GM12891 (cell line): ENCODE measurements around the gene COQ7.
A peak's percentile ranks its signal among the peaks of the same experiment; 100 is the strongest.

Experiments
- DNase-seq: peaks from one replicate; pipeline ENCODE4 v3.0.0; 2011; ENCODE audit warnings: low spot score; ENCODE audit not compliant: insufficient read length
- FAIRE-seq: peaks from 2 replicates; lab custom pipeline; 2011; peaks lifted over from hg19 to GRCh38; lab: Jason Lieb, UNC
- PAX5 ChIP-seq: IDR thresholded peaks from 2 replicates; pipeline ENCODE4 v1.6.1; 2011; ENCODE audit warnings: low read length, moderate library complexity, mild to moderate bottlenecking; ENCODE audit not compliant: insufficient read depth, severe bottlenecking
- POLR2A ChIP-seq: IDR thresholded peaks from 2 replicates; pipeline ENCODE4 v1.6.1; 2011; ENCODE audit warnings: low read depth, low read length, control low read depth
- POLR2AphosphoS5 ChIP-seq: IDR thresholded peaks from 2 replicates; pipeline ENCODE4 v1.6.1; 2011; ENCODE audit warnings: low read depth, low read length, control low read depth
- POU2F2 ChIP-seq: IDR thresholded peaks from 2 replicates; pipeline ENCODE4 v1.6.1; 2011; ENCODE audit warnings: low read depth, mild to moderate bottlenecking, control low read depth, low read length, moderate library complexity
- SPI1 ChIP-seq: IDR thresholded peaks from 2 replicates; pipeline ENCODE4 v1.6.1; 2011; ENCODE audit warnings: low read depth, low read length, control low read depth
- TAF1 ChIP-seq: IDR thresholded peaks from 2 replicates; pipeline ENCODE4 v1.6.1; 2011; ENCODE audit warnings: low read depth, low read length, control low read depth

The COQ7 gene

GRCh38 chr16:19123535-19124178 lies 56.2 kb downstream of the COQ7 start:
- DNase-seq (no peak), FAIRE-seq (no peak)
- TF ChIP-seq POU2F2 (no peak), POLR2A (no peak), POLR2AphosphoS5 (no peak), SPI1 (no peak), PAX5 (no peak), TAF1 (no peak)

DNA sequence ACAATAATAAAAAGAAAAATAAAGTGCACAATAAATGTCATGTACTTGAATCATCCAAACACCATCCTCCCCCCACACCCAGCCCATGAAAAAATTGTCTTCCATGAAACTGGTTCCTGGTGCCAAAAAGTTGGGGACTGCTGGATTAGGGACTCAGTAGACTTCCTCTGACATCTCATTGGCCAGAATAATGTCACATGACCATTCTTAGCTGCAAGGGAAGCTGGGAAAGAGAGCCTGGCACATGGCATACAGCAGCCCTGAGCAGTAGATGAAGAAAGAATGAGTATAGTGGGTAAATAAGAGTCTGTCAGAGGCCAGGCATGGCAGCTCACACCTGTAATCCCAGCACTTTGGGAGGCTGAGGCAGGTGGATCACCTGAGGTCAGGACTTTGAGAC lies 58.9 kb downstream of the COQ7 start:
- DNase-seq (no peak), FAIRE-seq (no peak)
- no peak for TF ChIP-seq POLR2AphosphoS5
- no peak for TF ChIP-seq PAX5
- no peak for TF ChIP-seq POU2F2
- no peak for TF ChIP-seq POLR2A
- TF ChIP-seq TAF1, result no peak
- no peak for TF ChIP-seq SPI1

GRCh38 chr16:19127205-19127604 lies 59.8 kb downstream of the COQ7 start:
- TF ChIP-seq TAF1, result no peak
- TF ChIP-seq PAX5, result no peak
- TF ChIP-seq POU2F2, result no peak
- TF ChIP-seq SPI1, result no peak
- no peak for TF ChIP-seq POLR2AphosphoS5
- no peak for TF ChIP-seq POLR2A
- DNase-seq, result no peak
- FAIRE-seq, result no peak

- no peak for DNase-seq
- FAIRE-seq, result peak; percentile 62
- no peak for TF ChIP-seq PAX5
- TF ChIP-seq POLR2AphosphoS5, result no peak
- no peak for TF ChIP-seq TAF1
- TF ChIP-seq POU2F2, result peak; percentile 82; the same call in 1 of the 2 replicates
- peak; percentile 93 for TF ChIP-seq SPI1
Measured at GRCh38 chr16:19127674-19128131, 60.3 kb downstream of the COQ7 start.

DNA sequence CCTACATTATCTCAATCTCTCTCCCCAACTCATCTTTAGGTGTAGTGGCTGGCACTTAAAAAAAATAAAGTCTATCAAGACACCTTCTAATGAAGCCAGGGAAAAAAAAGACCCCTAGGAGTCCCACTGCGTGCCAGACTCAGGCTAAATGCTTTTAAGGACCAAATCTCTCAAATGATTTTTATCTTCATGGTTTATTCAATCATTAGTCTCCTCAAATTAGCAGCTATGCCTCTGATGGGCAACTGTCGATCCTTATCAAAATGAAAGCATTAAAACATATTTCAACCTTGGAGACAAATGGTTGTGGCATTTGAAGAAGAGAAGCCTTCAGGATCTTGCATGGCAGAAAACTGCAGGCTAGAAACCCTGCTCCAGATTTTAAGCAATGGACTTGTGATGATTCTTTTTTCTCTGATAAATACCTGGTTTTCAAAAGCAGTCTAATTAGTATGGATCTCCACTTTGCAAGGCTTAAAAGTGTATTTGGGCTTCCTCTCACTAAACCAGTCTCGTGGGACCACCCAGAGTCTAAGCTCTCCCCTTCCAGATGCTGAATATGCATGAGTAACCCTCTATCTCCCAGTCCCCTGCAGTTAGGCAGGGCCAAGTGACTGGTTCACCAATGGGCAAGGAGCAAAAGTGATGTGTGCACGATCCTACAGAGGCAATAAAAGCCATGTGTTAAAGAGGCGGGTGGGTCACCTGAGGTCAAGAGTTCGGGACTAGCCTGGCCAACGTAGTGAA lies 61.2 kb downstream of the COQ7 start:
- DNase-seq, result no peak
- FAIRE-seq, result no peak
- TF ChIP-seq SPI1 (no peak), POLR2A (no peak), POU2F2 (no peak)
